Cerebellar nuclear complex (tissue), 1 donor: ENCODE measurements around the gene PIGO.

Experiments
- DNase-seq, 2 experiments: peaks; one replicate each; lab custom pipeline; 2025; lab: John Stamatoyannopoulos, UW

Gene PIGO

GRCh38 chr9:35096035-35096849, at the start of gene PIGO:
PIGO (minus strand) TSS chr9:35096591; CDS start chr9:35095565, 1,026 bp downstream.
- peak; percentile 22 to 44 for DNase-seq

GRCh38 chr9:35142037-35142436, 45.6 kb upstream of the PIGO start:
- no peak for DNase-seq

- DNase-seq = no peak
Observed at GRCh38 chr9:35140093-35140492, 43.7 kb upstream of the PIGO start.

GRCh38 chr9:35136866-35137265, 40.5 kb upstream of the PIGO start:
- DNase-seq = no peak

GRCh38 chr9:35135988-35136387, 39.6 kb upstream of the PIGO start:
- no peak for DNase-seq

- DNase-seq = no peak
Observed at GRCh38 chr9:35134920-35135319, 38.5 kb upstream of the PIGO start.

GRCh38 chr9:35116898-35117551, 20.6 kb upstream of the PIGO start:
- DNase-seq = peak; percentile 23 to 75

- DNase-seq = no peak
Observed at GRCh38 chr9:35116539-35116897, 20.1 kb upstream of the PIGO start.

- peak; percentile 55 to 71 for DNase-seq
Observed at GRCh38 chr9:35115680-35116538, 19.5 kb upstream of the PIGO start, which contains the start of gene ATOSB. ATOSB (minus strand) TSS chr9:35115862; CDS start chr9:35108274, 7,588 bp downstream.

GRCh38 chr9:35114840-35115628, 18.6 kb upstream of the PIGO start:
- DNase-seq = no peak

GRCh38 chr9:35114113-35114839, 17.9 kb upstream of the PIGO start:
- DNase-seq = no peak

- no peak for DNase-seq
Observed at GRCh38 chr9:35112257-35113020, 16.0 kb upstream of the PIGO start.

GRCh38 chr9:35111001-35111933, 14.9 kb upstream of the PIGO start:
- DNase-seq = peak; percentile 74 to 95

- DNase-seq = no peak
Observed at GRCh38 chr9:35110327-35110761, 14.0 kb upstream of the PIGO start.

- no peak for DNase-seq
Observed at GRCh38 chr9:35108946-35109575, 12.7 kb upstream of the PIGO start.

- DNase-seq = no peak
Observed at GRCh38 chr9:35108461-35108860, 12.1 kb upstream of the PIGO start.

GRCh38 chr9:35107297-35108290, 11.2 kb upstream of the PIGO start:
- no peak for DNase-seq
